ENCODE results near the gene ZBP1. TPM values are rescaled to one million over a fixed set of nuclear protein-coding genes. Genes with fewer than 3 reads are reported as not detected.
A peak's percentile ranks its signal among the peaks of the same experiment; 100 is the strongest.

ZBP1 gene
- total and polyA plus RNA-seq, 9 donors: 0.12 to 0.92 (median 0.24) TPM; not detected in 4

DNA sequence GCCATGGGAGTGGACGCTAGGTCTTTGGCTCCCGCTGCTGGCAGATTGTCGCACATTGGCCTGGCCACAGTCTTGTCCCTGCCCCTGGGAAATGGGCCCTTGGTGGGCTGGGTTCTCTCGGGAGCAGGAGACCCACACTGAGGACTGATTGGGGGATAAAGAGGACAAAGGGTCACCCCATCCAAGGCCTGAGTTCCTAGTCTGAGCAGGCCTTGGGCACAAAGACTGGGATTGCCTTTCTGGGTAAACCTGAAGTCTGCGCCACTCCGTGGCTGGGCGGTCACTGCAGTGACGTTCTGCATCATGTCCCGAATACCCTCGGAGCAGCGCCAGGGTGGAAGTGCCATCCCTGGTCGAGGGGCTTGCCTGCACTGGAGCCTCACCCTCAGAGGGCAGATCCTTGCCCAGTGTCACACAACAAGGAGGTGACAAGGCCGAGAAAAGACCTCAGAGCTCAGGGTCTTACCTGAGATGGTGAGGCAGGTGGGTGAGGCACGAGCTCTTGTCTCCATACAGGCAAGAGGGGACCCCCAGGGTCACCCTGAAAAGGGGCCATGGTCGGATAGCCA lies 36.1 kb upstream of the ZBP1 start:
- peak in 3 of 5 donors; percentile 6 to 37 (median 15) for DNase-seq
- H3K27ac ChIP-seq: no peak overlapping the region
- no peaks in the 10 kb centered on the region for H3K36me3 ChIP-seq
- peaks cover 9% of the 10 kb centered on the region for H3K4me1 ChIP-seq (ENCODE audit: insufficient read depth)
- no peaks in the 10 kb centered on the region for H3K27me3 ChIP-seq
- TF ChIP-seq POLR2A (IDR thresholded peaks at IDR 0.05) (no peak), EP300 (IDR thresholded peaks at IDR 0.05) (no peak)
- TF ChIP-seq, protein P1, sequence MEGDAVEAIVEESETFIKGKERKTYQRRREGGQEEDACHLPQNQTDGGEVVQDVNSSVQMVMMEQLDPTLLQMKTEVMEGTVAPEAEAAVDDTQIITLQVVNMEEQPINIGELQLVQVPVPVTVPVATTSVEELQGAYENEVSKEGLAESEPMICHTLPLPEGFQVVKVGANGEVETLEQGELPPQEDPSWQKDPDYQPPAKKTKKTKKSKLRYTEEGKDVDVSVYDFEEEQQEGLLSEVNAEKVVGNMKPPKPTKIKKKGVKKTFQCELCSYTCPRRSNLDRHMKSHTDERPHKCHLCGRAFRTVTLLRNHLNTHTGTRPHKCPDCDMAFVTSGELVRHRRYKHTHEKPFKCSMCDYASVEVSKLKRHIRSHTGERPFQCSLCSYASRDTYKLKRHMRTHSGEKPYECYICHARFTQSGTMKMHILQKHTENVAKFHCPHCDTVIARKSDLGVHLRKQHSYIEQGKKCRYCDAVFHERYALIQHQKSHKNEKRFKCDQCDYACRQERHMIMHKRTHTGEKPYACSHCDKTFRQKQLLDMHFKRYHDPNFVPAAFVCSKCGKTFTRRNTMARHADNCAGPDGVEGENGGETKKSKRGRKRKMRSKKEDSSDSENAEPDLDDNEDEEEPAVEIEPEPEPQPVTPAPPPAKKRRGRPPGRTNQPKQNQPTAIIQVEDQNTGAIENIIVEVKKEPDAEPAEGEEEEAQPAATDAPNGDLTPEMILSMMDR (IDR thresholded peaks at IDR 0.05): no peak
- intact Hi-C loops (cut with DNase I): loop anchor here in 1 of 4 donors (10.0 kb wide), 1 partner anchor 428 kb away; no protein-coding TSS in a partner anchor
- H3K4me3 ChIP-seq: no peak overlapping the region
- no peaks in the 10 kb centered on the region for H3K9me3 ChIP-seq
- WGBS, 3 donors: 88 to 90% (median 90%) methylated on average over 15 of the region's 15 CpGs

DNA sequence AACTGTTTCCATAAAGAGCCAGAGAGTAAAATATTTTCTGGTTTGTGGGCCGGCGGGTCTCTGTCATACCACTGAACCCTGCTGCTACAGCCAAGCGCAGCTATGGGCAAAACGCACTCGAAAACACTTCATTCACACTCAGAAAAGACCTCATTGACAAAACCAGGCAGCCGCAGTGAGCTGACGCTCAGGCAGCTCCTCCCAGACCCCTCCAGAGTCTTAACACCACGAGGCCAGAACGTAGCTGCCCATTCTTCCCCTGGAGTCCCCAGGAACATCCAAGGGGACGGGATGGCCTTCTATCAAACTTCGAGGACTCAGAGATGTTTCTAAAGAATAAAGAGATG lies 35.6 kb upstream of the ZBP1 start:
- Histone ChIP-seq H3K4me3 (no peak overlapping the region), H3K4me1 (ENCODE audit: insufficient read depth) (peaks cover 5% of the 10 kb centered on the region), H3K27me3 (no peaks in the 10 kb centered on the region), H3K9me3 (no peaks in the 10 kb centered on the region), H3K27ac (no peak overlapping the region), H3K36me3 (no peaks in the 10 kb centered on the region)
- TF ChIP-seq, protein P1 (IDR thresholded peaks at IDR 0.05): no peak
- no peak for TF ChIP-seq POLR2A (IDR thresholded peaks at IDR 0.05)
- no peak for TF ChIP-seq EP300 (IDR thresholded peaks at IDR 0.05)
- peak in 2 of 5 donors; percentile 14 to 26 for DNase-seq
- intact Hi-C loops (cut with DNase I): loop anchor here in 3 of 4 donors (2.0 to 10.0 kb wide), 2 partner anchors 429 to 523 kb away; no protein-coding TSS in a partner anchor
- 82 to 87% (median 84%) methylated on average over 11 of the region's 11 CpGs for WGBS, 3 donors

DNA sequence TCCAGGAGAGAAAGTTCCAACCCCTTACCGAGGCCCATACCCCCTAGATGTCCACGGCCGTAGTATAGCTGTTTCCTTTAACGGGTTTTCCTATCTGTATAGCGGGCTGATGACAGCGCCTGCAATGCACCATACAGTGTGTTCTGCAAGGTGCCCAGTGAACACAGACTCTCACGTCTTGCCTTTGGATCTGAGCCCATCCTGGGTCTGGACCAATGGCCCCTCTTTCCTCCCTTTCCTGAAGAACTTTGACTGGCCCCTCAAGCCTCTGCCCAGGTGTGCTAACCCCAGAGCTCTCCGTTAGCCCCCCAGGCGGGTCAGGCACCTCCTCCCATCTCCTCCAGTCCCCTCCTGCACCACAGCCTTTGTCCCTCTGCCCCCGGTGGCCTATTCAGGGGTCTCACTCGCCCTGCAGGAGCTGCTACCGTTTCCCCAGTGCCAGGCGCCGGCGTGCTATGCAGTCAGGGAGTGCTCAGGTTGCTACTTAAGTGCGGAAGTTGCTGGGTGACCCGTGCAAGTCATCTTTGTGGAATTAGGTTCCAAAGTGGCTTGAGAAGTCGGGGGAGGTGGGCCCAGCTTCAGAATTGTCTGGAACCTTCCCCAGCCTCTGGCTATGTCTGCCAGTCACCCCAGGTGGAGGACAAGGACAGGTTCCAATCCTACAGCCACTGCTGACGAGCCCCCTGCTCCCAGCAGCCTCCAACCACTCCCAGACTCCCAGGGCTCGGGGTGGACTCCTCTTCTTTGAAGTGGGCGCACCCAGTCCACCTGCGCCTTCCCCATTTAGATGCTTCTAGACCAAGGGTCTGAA lies 35.0 kb upstream of the ZBP1 start:
- H3K36me3 ChIP-seq: no peaks in the 10 kb centered on the region
- H3K9me3 ChIP-seq: no peaks in the 10 kb centered on the region
- no peaks in the 10 kb centered on the region for H3K27me3 ChIP-seq
- intact Hi-C loops (cut with DNase I): loop anchor here (2.0 to 10.0 kb wide), 3 partner anchors 430 to 527 kb away; no protein-coding TSS in a partner anchor
- no peak overlapping the region for H3K27ac ChIP-seq
- 85 to 90% (median 87%) methylated on average over 22 of the region's 22 CpGs for WGBS, 3 donors
- DNase-seq: peak in 3 of 5 donors; percentile 9 to 34 (median 33)
- peaks cover 3% of the 10 kb centered on the region for H3K4me1 ChIP-seq (ENCODE audit: insufficient read depth)
- TF ChIP-seq EP300 (IDR thresholded peaks at IDR 0.05): no peak
- H3K4me3 ChIP-seq: no peak overlapping the region

DNA sequence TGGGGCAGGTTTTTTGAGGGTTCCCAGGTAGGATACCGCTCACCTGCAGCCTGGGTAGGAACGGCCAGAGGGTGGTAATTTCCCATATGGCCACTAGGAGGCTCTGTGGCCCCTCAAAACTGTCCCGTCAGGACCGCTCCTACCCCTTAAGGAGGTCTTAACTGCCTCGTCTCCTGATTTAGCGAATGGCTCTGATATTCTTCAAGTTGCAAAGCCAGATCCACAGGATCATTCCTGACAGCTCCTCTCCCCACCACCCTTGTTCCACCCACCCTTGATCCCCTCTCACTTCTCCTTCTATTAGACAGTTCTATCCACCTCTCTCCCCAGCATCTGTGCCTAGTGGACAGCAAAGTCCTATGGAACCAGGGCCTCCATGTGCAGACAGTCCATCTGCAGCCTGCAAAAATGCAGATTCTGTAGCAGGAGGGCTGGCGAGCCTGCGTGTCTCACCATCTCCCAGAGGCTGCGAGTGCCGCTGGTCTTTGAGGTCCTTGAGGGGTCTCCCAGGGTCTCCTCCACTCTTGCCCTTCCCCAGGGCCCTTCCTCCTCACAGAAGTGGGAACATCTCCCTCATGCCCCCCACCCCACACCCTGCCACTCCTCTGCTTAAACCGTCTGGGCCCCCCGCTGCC lies 34.3 kb upstream of the ZBP1 start:
- DNase-seq: peak; percentile 41 to 73 (median 67)
- H3K27me3 ChIP-seq: no peaks in the 10 kb centered on the region
- H3K9me3 ChIP-seq: no peaks in the 10 kb centered on the region
- H3K27ac ChIP-seq: no peak overlapping the region
- no peak overlapping the region for H3K4me3 ChIP-seq
- WGBS, 3 donors: 40 to 46% (median 41%) methylated on average over 12 of the region's 12 CpGs
- intact Hi-C loops (cut with DNase I): loop anchor here (2.0 to 10.0 kb wide), 3 partner anchors 430 to 528 kb away; no protein-coding TSS in a partner anchor
- H3K36me3 ChIP-seq: no peaks in the 10 kb centered on the region
- H3K4me1 ChIP-seq (ENCODE audit: insufficient read depth): peaks cover 3% of the 10 kb centered on the region
- TF ChIP-seq, protein P1 (IDR thresholded peaks at IDR 0.05): peak; percentile 77 to 90 (median 87)
- TF ChIP-seq EP300 (IDR thresholded peaks at IDR 0.05): no peak
